GM19023 (cell line): Measurements from ENCODE around the gene AGPAT4.

ENCODE experiments used
- ATAC-seq: cut with Tn5 transposase; IDR thresholded peaks from one replicate; pipeline ENCODE4 v1.9.1; 2021; ENCODE audit warnings: mild to moderate bottlenecking, moderate library complexity; ENCODE audit not compliant: unreplicated experiment

The AGPAT4 gene

GRCh38 chr6:161082215-161082614 lies 191.6 kb downstream of the AGPAT4 start:
- ATAC-seq = no peak

GRCh38 chr6:161080263-161080970 lies 193.4 kb downstream of the AGPAT4 start:
- no peak for ATAC-seq
